GM04503 (cell line): ENCODE data around the gene ATXN2L.
"Not testable (repeated sequence)": the region's sequence is repeated elsewhere in the genome, so short reads cannot be mapped to it uniquely, and the experiment has no call there.

Source experiments
- DNase-seq: peaks from one replicate; pipeline ENCODE4 v3.0.0-alpha.2; 2012; ENCODE audit warnings: low read depth

ATXN2L gene, protein sequence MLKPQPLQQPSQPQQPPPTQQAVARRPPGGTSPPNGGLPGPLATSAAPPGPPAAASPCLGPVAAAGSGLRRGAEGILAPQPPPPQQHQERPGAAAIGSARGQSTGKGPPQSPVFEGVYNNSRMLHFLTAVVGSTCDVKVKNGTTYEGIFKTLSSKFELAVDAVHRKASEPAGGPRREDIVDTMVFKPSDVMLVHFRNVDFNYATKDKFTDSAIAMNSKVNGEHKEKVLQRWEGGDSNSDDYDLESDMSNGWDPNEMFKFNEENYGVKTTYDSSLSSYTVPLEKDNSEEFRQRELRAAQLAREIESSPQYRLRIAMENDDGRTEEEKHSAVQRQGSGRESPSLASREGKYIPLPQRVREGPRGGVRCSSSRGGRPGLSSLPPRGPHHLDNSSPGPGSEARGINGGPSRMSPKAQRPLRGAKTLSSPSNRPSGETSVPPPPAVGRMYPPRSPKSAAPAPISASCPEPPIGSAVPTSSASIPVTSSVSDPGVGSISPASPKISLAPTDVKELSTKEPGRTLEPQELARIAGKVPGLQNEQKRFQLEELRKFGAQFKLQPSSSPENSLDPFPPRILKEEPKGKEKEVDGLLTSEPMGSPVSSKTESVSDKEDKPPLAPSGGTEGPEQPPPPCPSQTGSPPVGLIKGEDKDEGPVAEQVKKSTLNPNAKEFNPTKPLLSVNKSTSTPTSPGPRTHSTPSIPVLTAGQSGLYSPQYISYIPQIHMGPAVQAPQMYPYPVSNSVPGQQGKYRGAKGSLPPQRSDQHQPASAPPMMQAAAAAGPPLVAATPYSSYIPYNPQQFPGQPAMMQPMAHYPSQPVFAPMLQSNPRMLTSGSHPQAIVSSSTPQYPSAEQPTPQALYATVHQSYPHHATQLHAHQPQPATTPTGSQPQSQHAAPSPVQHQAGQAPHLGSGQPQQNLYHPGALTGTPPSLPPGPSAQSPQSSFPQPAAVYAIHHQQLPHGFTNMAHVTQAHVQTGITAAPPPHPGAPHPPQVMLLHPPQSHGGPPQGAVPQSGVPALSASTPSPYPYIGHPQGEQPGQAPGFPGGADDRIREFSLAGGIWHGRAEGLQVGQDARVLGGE

DNA sequence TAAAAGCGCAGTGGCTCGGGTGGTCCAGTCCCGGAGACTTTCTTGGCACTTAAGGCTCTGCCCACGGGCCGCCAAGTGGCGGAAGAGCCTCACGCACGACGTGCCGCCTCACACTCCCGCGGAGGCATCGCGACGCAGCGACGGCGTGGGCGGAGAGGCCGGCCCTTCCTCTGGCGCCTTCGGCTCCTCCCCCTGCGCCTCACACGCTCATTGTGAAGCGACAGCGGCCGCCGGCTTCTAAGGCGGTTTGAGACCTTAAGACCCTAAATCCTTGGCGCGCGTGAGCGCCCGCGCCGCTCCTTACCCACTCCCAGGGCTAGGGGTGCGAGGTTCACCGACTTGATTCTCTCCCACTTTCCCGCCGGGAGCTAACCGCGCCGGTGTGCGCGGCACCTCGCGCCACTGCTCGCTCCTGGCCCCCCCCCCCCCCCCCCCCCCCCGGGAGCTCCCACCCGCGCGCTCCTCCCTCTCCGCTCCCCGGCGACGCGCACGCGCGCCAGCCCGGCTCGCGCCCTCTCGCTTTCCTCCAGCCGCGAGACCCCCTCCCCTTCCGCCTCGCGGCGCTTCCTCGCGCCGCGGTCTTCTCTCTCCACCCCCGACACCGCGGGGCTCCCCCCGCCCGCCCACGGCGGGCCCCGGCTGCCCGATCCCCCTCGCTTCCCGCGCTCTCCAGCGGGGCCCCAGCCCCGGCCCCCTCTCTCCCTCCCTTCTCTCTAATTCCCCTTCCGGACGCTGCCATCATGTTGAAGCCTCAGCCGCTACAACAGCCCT, at the start of gene ATXN2L:
TSS of gene ATXN2L (plus strand) at position 480 of the 771 bp plus-strand sequence. CDS start at position 741, 261 bp downstream.
- DNase-seq, result peak; percentile 72

DNA sequence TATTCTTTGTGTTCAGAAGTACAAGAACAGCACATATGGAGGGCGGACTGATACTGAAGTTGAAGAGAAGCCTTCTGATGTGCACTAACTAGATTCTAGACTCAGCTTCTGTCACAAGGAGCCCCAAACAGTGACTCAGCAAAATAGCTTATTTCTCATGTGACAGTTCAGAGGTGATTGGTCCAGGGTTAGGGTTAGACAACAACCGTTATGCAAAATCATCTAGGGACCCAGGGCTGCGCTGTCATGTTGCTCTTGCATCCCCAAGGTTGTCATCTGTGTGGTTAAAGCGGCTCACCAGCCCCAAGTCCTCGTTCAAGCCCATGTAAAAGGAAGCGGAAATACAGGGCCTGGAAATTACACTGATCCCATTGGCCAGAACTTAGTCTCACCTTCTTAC, 41.1 kb upstream of the ATXN2L start:
- DNase-seq, result not testable (repeated sequence)

DNA sequence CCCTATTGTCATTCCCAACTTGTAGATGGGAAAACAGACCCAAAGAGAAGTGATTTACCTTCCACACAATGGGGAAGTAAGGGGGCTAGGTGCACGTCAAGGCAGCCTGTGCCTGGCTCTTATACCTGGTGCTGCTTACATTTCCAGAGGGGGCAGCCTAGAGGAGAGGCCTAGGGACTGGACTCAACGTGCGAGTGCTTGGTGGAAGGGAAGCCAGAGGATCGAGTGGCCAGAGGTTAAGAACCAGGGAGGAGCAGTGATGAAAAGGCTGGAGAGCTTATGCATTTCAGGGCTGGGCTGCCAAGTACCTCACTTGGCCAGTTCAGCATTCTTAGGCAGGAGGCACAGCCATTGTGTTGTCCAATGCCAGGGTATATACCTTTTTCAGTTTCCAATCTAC, 40.4 kb upstream of the ATXN2L start:
- not testable (repeated sequence) for DNase-seq

DNA sequence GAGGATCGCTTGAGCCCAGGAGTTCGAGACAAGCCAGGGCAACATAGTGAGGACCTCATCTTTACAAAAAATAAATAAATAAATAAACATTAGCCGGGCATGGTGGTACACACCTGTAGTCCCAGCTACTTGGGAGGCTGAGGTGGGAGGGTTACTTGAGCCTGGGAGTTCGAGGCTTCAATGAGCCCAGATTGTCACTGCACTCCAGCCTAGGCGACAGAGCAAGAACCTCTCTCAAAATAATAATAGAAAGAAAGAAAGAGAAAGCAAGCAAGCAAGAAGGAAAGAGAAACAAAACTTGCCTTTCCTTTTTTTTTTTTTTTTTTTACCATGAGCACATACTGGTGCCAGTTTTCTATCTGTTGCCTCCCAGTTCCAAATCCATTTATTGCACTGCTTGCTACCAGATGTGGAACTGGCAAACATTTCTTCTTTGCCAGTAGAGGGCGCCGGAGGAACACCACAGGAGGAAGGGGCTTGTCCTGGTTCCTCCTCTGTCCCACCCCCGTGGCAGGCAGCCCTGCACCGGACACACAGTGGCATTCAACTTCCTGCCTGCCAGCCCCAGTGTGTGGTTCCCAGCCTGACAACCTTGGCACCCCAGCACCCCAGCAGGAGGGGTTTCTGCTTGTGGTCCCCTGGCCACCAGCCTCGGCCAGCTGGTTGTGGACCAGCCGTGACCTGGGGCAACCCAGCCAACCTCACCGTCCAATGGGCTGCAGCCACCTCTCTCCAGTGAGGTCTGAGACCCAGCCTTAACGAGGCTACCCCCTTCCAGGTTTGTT, 20.4 kb upstream of the ATXN2L start:
- DNase-seq, result peak; percentile 52

DNA sequence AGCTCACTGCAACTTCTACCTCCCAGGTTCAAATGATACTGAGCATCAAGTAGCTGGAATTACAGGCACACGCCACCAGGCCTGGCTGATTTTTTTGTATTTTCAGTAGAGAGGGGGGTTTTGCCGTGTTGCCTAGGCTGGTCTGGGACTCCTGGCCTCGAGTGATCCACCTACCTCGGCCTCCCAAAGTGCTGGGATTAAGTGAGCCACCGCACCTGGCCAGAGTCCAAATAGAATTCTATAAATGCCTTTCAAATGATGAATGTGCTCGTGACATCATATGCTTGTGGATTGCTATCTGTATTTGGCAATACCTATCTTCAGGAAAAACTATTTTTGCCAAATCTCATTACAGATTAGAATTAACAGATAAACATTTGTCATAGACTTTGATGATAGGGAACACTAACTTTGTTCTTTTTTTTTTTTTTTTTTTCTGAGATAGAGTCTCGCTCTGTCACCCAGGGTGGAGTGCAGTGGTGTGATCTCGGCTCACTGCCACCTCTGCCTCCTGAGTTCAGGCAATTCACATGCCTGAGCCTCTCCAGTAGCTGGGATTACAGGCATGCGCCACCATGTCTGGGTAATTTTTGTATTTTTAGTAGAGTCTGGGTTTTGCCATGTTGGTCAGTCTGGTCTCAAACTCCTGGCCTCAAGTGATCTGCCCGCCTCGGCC, 15.2 kb upstream of the ATXN2L start:
- DNase-seq, result not testable (repeated sequence)

DNA sequence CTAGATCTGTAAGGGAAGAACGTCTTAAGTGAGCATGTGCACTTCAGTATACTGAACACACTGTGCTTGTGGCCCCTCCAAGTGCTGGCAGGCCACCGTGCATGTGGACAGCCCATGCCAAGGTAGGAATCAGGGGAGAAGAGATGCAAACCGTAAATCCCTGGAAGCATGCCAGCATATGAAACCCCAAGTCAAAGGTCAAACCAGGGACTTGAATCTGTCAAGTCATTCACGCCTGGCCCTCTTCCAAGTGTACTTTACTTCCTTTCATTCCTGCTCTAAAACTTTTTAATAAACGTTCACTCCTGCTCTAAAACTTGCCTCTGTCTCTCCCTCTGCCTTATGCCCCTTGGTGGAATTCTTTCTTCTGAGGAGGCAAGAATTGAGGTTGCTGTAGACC, 2.8 kb upstream of the ATXN2L start:
- DNase-seq, result no peak

DNA sequence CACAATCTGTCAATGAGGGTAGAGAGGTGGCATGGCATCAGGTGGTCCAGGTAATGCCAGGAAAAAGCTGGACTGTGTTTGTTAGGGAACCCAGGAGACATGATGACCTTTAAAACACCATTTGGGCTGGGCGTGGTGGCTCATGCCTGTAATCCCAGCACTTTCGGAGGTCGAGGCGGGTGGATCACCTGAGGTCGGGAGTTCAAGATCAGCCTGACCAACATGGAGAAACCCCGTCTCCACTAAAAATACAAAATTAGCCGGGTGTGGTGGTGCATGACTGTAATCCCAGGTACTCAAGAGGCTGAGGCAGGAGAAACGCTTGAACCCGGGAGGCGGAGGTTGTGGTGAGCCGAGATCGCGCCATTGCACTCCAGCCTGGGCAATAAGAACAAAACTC, 2.3 kb upstream of the ATXN2L start:
- DNase-seq, result not testable (repeated sequence)

DNA sequence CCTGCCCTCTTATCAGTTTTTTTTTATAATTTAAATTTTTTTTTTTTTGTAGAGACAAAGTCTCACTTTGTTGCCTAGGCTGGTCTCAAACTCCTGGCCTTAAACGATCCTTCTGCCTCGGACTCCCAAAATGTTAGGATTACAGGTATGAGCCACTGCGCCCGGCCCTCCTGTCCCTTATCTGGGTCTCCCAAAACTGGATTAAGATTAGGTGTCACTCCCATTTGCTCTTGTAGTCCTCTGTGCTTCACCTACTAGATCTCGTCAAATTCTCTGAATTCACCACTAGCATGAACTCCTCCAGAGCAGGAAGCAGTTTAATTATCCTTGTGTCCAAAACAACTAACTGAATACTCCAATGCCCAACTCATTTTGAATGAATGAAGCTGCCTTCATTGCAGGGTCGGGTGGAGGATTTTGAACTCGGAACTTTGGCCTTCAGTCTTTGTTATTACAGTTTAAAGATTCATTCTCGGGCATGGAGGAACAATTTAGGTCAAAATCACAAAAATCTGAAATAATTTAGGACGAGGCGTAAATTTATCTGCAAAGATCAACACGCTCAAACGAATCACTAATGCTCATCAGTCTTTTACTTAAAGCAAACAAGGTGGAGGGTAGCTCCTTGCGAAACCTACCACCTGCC, 802 bp upstream of the ATXN2L start:
- DNase-seq, result no peak

DNA sequence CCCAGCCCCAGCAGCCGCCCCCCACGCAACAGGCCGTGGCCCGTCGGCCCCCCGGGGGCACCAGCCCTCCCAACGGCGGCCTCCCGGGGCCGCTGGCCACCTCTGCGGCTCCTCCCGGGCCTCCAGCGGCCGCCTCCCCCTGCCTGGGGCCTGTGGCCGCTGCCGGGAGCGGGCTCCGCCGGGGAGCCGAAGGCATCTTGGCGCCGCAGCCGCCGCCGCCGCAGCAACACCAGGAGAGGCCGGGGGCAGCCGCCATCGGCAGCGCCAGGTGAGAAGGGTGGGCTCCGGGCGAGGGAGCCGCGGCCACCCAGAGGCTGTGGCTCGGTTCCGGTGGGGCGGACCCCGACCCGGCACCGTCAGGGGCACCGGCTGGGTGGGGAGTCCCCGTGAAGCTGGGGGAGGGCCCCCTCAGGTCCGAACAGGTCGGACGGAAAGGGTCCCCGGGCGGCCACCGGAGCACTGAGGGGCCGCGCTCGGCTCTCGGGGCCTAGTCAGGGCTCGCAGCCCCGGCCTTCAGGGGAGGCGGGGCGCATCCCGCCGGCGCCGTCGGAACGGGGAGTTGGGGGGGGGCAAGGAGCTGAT, 583 bp downstream of the ATXN2L start:
- no peak for DNase-seq

DNA sequence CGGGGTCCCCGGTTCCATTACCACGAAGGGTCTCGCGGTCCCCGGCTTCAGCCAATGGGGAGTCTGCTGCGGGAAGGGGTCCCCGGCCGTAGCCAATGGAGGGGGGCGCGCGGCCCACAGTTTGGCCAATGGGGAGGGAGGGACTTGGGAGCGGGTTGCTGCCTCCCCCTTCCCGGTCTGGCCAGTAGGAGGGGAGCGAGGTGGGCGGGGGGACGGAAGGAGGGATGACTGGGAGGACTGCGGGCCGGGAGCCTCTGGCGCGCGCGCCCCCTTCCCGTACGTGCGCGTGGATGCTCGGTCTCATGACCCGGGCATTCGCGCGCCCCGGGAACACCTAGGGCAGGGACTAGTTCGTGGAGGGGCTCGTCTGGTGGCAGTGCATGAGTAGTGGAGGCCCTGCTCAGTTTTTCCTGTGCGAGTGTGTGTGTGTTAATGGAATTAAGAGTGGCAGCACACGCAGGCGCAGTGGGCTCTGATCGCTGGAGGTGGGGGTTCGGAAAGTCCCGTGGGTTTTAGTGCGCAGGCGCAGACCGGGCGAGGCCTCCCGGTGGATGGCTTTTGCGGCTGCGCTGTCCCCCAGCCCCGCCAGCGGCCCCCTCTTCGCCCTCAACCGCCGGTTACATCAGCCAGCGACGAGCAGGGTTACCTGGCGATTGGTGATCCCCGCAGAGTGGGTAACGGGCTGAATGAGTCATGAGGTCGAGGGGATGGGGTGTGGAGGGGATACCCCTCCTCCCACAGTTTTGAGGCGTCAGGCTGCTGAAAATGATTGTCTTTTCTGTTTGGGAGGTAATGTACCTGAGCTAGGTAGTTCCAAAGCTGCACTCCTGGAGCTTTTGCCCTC, 1.3 kb downstream of the ATXN2L start:
- DNase-seq, result peak; percentile 85

DNA sequence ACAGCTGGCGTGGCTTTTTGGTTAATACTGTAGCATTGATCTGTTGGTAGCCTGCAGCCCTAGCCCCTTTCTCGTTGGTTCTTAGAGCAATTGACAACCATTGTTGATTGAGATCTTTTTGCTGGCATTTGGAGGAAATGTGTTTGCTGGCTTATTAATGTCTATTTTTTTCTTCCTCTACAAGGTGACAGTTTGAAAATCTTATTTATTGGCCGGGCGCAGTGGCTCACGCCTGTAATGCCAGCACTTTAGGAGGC, 1.8 kb downstream of the ATXN2L start:
- no peak for DNase-seq

DNA sequence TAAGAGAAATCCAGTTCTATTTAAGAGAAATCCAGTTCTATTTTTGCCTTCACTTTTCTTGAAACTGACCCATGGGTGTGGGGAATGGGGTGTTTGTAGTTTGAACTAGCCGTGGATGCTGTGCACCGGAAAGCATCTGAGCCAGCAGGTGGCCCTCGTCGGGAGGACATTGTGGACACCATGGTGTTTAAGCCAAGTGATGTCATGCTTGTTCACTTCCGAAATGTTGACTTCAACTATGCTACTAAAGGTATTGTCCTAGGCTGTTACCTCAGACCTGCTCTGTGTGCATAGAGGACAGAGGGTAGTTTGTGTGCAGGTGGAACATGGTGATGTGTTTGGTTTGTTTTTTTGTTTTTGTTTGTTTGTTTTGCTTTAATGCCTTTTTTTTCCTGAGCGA, 3.3 kb downstream of the ATXN2L start:
- no peak for DNase-seq

DNA sequence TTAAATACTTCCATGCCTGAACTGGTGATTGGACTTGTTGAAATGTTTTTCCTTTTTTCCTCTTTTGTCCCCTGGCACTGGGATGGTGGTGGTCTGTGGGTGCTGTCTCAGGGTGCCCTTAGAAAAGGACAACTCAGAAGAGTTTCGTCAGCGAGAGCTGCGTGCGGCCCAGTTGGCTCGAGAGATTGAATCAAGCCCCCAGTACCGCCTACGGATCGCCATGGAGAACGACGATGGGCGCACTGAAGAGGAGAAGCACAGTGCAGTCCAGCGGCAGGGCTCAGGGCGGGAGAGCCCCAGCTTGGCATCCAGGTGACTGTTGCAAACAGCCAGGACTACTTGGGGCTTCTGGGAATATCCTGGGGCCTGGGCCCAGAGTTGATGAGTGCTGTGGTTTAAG, 6.9 kb downstream of the ATXN2L start:
- DNase-seq, result no peak

DNA sequence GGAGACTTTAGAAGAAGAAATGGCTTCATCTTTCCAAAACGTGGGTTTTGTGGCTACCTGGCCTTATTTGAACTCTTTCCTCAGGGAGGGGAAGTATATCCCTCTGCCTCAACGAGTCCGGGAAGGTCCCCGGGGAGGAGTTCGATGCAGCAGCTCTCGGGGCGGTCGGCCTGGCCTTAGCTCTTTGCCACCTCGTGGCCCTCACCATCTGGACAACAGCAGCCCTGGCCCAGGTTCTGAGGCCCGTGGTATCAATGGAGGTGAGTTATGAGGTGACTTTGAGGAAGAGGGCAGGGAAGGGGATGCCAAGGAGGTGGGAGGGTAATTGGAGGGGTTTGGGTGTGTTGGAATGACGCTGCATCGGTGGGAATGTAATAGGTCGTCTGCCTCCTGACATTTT, 7.7 kb downstream of the ATXN2L start:
- DNase-seq, result no peak

DNA sequence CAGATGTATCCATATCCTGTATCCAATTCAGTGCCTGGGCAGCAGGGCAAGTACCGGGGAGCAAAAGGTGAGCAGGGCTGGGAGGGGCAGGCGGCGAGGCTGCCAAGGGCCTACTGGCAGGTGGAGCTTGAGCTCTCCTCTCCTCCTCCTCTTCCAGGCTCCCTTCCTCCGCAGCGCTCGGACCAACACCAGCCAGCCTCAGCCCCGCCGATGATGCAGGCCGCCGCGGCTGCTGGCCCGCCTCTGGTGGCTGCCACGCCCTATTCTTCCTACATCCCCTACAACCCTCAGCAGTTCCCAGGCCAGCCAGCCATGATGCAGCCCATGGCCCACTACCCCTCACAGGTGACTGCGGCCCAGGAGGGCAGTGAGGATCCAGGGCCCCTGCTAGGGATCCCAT, 11.6 kb downstream of the ATXN2L start:
- no peak for DNase-seq

DNA sequence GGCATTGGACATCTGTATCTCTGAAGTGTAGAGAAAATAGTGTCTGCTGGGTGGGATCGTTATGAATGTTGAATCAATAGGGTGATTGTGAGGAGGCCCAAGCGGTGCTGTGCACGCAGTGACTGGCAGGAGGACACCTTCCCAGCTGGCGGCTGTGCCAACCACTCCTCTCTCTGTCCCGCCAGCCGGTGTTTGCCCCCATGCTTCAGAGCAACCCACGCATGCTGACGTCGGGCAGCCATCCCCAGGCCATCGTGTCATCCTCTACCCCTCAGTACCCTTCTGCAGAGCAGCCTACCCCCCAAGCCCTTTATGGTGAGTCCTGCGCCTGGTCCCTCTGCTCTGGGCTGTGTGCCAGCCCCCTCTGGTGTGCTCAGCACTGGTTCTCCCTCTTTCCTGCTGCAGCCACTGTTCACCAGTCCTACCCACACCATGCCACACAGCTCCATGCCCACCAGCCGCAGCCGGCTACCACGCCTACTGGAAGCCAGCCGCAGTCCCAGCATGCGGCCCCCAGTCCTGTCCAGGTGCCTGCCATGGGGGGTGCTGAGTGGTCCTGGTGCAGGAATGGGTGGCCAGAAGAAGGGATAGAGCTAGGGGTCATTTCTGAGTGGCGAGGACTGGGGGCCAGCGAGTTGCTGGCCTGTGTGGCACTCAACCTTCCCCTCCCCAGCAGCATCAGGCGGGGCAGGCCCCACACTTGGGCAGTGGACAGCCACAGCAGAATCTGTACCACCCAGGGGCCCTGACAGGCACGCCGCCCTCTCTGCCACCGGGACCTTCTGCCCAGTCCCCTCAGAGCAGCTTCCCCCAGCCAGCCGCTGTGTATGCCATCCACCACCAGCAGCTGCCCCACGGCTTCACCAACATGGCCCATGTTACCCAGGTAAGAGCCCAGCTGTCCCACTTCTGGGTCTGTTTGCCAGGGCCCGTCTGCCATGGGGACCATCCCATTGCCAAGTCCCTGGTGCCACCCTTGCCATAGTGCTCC, 12.4 kb downstream of the ATXN2L start:
- no peak for DNase-seq

DNA sequence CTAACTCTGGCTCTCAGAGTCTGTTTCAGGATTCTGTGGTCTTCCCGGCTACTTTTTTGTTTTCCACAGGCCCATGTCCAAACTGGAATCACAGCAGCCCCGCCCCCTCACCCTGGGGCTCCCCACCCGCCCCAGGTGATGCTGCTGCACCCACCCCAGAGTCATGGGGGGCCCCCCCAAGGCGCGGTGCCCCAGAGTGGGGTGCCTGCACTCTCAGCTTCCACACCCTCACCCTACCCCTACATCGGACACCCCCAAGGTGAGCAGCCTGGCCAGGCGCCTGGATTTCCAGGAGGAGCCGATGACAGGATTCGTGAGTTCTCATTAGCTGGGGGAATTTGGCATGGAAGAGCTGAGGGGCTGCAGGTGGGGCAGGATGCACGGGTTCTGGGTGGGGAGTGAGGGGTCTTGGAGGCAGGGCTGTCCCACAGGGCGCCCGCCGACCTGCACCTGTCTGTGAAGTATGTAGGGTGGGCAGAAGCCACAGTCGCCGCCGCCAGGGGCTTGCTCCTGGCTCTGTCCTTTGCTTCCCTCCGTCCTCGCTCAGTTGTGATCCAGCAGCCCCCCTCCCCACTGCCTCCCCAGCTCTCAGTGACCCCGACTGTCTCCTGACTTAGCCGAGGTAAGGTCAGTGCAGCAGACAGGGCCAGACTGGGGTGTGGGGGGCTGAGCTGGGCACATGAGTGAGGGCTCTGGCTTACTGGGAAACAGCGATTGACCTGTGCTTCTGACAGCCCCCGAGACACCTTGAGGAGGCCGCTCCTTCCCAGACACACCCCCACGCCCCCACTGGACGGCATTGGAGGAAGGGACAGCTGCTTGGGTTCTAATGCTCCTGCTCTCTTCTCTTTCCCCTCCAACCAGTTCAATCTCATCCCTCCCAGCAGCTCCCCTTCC, 13.3 kb downstream of the ATXN2L start:
- no peak for DNase-seq
